Aorta (tissue), 5 donors: ENCODE data around the gene WNT9A. TPM values are rescaled to one million over a fixed set of nuclear protein-coding genes. Genes with fewer than 3 reads are reported as not detected.

Experiments
- ATAC-seq: fragments of 200-7000 bp; cut with Tn5 transposase; one replicate; pipeline ENCODE4 v1.9.1; 2022; ENCODE audit warnings: moderate library complexity; ENCODE audit not compliant: low FRiP score
- DNase-seq, 2 donors: peaks; one replicate each; pipeline ENCODE4 v3.0.0-alpha.2; 2020
- H3K27ac ChIP-seq, 2 donors: one replicate each; pipeline ENCODE4 v1.5.1; 2013; ENCODE audit warnings: low read length in 2 of 2, mild to moderate bottlenecking in 2 of 2, moderate library complexity in 2 of 2, control low read depth in 1 of 2, inconsistent platforms in 1 of 2, low read depth in 1 of 2
- H3K27me3 ChIP-seq, 2 donors: one replicate each; pipeline ENCODE4 v1.6.1; 2013; ENCODE audit warnings: control low read depth in 1 of 2, low read length in 1 of 2, mild to moderate bottlenecking in 1 of 2, moderate library complexity in 1 of 2; ENCODE audit not compliant: insufficient read depth in 2 of 2, control insufficient read depth in 1 of 2
- H3K36me3 ChIP-seq, 2 donors: one replicate each; pipeline ENCODE4 v1.6.1; 2013; ENCODE audit warnings: control low read depth in 1 of 2, low read length in 1 of 2, mild to moderate bottlenecking in 1 of 2; ENCODE audit not compliant: insufficient read depth in 2 of 2, control insufficient read depth in 1 of 2
- H3K4me1 ChIP-seq, 2 donors: one replicate each; pipeline ENCODE4 v1.6.1; 2013; ENCODE audit warnings: low read length in 2 of 2, control low read depth in 1 of 2, mild to moderate bottlenecking in 1 of 2, moderate library complexity in 1 of 2; ENCODE audit not compliant: insufficient read depth in 2 of 2, control insufficient read depth in 1 of 2
- H3K4me3 ChIP-seq, 2 donors: one replicate each; pipeline ENCODE4 v1.5.1; 2013; ENCODE audit warnings: low read length in 2 of 2, control low read depth in 1 of 2, mild to moderate bottlenecking in 1 of 2
- H3K9me3 ChIP-seq: one replicate; pipeline ENCODE4 v1.6.1; 2013; ENCODE audit warnings: mild to moderate bottlenecking, low read length; ENCODE audit not compliant: control insufficient read depth
- WGBS, 2 donors: extraction: QIAGEN DNeasy Blood & Tissue Kit; methylation state at CpG; one replicate each; pipeline ENCODE4 v1.1.7; 2013; 5-methylcytosine and 5-hydroxymethylcytosine counted together
- intact Hi-C, 2 donors: fragments of 100-400 bp; cut with DNase I; formaldehyde crosslinking; loops; one replicate each; pipeline versions ENCODE4 v1.14.2 to v1.15.0; 2022
- polyA plus RNA-seq, 2 donors: library from polyadenylated mRNA; stranded (reverse); fragments of 200-250 nt; gene quantifications; one replicate each; pipeline ENCODE4 v1.2.3, GENCODE V29; 2013
- total RNA-seq, 2 donors: library from RNA; stranded (reverse); fragmentation: NEBNext Ultra II Directional; extraction: Animal tissue kit (Norgen Biotek cat#: 25700); gene quantifications; one replicate each; pipeline ENCODE4 v1.2.1, GENCODE V29; 2021
- donor health status: healthy with polysubstance abuse.
- donor health status: Bipolar disorder and iron deficiency.
- donor health status: DM: no; HTN: no; CAD: no.
- donor health status: DM: no; HTN: no; CAD: no.
- donor health status: DM: yes; HTN: yes; CAD: no.

The WNT9A gene
- total and polyA plus RNA-seq, 4 donors, result 0.13 to 3.5 (median 0.66) TPM

DNA sequence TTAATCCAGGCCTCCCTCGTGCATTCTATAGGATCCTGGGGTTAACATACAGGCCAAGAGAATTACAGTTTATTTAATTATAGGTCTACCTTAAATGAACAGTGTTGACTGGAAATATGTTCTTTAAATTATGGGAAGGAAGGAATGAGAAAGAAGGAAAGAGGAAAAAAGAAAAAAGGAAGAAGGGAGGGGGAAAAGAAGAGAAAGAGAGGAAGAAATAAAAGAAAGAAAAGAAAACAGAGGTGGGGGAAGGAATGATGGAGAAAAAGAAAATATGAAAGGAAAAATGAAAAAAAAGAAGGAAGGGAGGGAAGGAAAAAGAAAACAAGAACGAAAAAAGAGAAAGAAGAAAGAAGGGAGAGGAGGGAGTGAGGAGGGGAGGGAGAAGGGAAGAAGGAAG is 38.5 kb downstream of the WNT9A start:
- no peak overlapping the region for H3K27ac ChIP-seq
- intact Hi-C loops, result no loop called here

DNA sequence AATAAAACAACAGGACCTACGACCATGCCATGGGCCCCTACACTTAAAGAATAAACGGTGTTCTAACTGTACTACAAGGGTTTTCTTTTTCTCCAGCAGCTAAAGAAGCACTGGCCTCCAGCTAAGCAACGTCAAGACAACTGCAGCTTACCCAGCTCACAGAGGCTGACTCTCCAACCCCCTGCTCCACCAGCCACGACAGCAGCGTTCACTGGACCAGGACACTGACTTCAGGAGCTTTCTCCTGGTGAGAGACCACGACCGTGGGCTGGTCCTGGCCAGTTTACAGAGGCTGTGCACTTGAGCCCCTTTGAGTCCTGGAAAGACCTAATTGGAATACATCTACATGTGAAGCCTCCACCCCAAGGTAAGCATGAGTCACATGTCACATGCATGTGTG is 39.4 kb downstream of the WNT9A start:
- intact Hi-C loops, result no loop called here
- no peak for DNase-seq
- Histone ChIP-seq H3K4me1 (no peaks in the 10 kb centered on the region), H3K9me3 (no peaks in the 10 kb centered on the region), H3K27ac (no peak overlapping the region), H3K4me3 (no peak overlapping the region), H3K36me3 (no peaks in the 10 kb centered on the region), H3K27me3 (no peaks in the 10 kb centered on the region)
- WGBS, 2 donors, result 61 to 68% methylated on average over 7 of the region's 7 CpGs
- ATAC-seq, result no peak

More for the DNA sequence above, 38.5 kb downstream of the WNT9A start:
- Histone ChIP-seq H3K27me3 (no peaks in the 10 kb centered on the region), H3K36me3 (no peaks in the 10 kb centered on the region), H3K9me3 (no peaks in the 10 kb centered on the region), H3K4me1 (no peaks in the 10 kb centered on the region), H3K4me3 (no peak overlapping the region)
- 74 to 81% methylated on average over 2 of the region's 2 CpGs for WGBS, 2 donors
- no peak for ATAC-seq
- no peak for DNase-seq

- 86% methylated on average over 13 of the region's 13 CpGs for WGBS, 2 donors
- Histone ChIP-seq H3K9me3 (no peaks in the 10 kb centered on the region), H3K27ac (no peak overlapping the region), H3K4me3 (no peak overlapping the region), H3K36me3 (no peaks in the 10 kb centered on the region), H3K4me1 (no peaks in the 10 kb centered on the region), H3K27me3 (no peaks in the 10 kb centered on the region)
- ATAC-seq (no peak), DNase-seq (no peak)
- intact Hi-C loops, result no loop called here
Measured at GRCh38 chr1:227907439-227908015, 40.2 kb downstream of the WNT9A start.

GRCh38 chr1:227906550-227907071 is 41.1 kb downstream of the WNT9A start:
- Histone ChIP-seq H3K4me1 (no peaks in the 10 kb centered on the region), H3K27me3 (no peaks in the 10 kb centered on the region), H3K36me3 (no peaks in the 10 kb centered on the region), H3K27ac (no peak overlapping the region), H3K9me3 (no peaks in the 10 kb centered on the region), H3K4me3 (no peak overlapping the region)
- no peak for ATAC-seq
- no peak for DNase-seq
- intact Hi-C loops, result no loop called here
- 100% methylated on average over 1 of the region's 1 CpG for WGBS, 2 donors

GRCh38 chr1:227905573-227906487 is 41.9 kb downstream of the WNT9A start:
- Histone ChIP-seq H3K36me3 (no peaks in the 10 kb centered on the region), H3K4me3 (no peak overlapping the region), H3K27ac (no peak overlapping the region), H3K27me3 (no peaks in the 10 kb centered on the region), H3K4me1 (no peaks in the 10 kb centered on the region), H3K9me3 (no peaks in the 10 kb centered on the region)
- intact Hi-C loops, result no loop called here
- DNase-seq, result no peak
- ATAC-seq, result no peak
- WGBS, 2 donors, result 82 to 84% methylated on average over 15 of the region's 15 CpGs

- Histone ChIP-seq H3K4me3 (no peak overlapping the region), H3K27ac (no peak overlapping the region), H3K36me3 (no peaks in the 10 kb centered on the region), H3K27me3 (no peaks in the 10 kb centered on the region), H3K4me1 (no peaks in the 10 kb centered on the region), H3K9me3 (no peaks in the 10 kb centered on the region)
- DNase-seq, result no peak
- intact Hi-C loops, result no loop called here
- 92 to 94% methylated on average over 14 of the region's 14 CpGs for WGBS, 2 donors
- ATAC-seq, result no peak
Measured at GRCh38 chr1:227904541-227905335, 43.0 kb downstream of the WNT9A start.

DNA sequence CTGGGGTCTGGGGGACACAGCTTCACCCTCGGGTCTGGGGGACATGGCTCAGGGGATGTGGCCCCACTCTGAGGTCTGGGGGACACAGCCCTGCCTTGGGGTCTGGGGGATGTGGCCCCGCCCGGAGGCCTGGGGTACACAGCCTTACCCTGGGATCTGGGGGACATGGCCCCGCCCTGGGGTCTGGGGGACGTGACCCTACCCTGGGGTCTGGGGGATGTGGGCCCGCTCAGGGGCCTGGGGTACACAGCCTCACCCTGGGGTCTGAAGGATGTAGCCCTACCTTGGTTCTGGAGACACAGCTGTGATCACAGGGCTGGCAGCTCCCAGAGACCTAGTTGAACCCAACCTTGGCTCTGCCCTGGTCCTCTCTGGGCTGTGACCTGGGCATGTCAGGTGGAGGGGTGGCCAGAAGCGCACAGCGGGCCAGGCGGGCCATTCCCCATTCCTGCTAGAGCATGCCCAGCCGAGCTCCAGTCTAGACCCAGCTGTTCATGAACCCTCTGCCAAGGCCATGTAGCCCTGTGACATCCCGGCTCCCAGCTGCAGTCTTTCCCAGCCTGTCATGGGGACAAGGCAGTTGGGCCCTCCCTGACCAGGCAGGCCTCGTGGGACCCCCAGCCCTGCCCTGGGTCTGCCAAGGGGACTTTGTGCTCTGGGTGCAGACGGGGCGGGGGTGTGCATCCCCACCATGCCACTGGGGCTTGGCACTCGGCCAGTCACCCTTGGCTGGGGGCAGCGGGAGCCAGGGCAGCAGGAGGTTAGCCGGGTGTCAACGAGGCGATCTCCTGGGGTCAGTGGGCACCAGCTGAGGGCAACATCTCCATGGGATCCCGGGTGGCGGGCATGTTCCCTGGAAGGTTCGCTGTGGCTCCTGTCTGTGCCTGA is 43.9 kb downstream of the WNT9A start:
- no peaks in the 10 kb centered on the region for H3K36me3 ChIP-seq
- no peaks in the 10 kb centered on the region for H3K9me3 ChIP-seq
- 89 to 90% methylated on average over 21 to 22 of the region's 22 CpGs for WGBS, 2 donors
- DNase-seq (no peak), ATAC-seq (no peak)
- intact Hi-C loops, result no loop called here
- no peak overlapping the region for H3K4me3 ChIP-seq
- no peaks in the 10 kb centered on the region for H3K4me1 ChIP-seq
- no peaks in the 10 kb centered on the region for H3K27me3 ChIP-seq
- no peak overlapping the region for H3K27ac ChIP-seq

DNA sequence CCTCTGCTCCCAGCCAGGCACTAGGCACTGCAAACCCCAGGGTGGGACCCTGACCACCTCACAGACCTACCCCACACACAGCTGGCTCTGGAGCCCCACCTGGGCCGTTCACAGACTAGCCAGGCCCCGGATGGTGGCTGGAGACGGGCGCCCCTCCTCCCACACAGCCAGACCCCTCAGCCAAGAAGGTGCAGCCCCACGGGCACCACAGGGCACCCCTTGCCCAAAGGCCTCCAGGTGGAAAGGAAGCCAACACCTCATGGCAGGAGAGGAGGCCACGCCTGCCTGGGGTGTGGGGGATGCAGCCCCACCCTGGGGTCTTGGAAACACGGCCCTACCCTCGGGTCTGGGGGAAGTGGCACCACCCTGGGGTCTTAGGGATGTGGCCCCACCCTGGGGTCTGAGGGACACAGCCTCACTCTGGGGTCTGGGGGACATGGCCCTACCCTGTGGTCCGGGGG is 44.6 kb downstream of the WNT9A start:
- DNase-seq, result peak in 1 of 2 donors; percentile 41
- H3K27me3 ChIP-seq, result no peaks in the 10 kb centered on the region
- H3K4me1 ChIP-seq, result no peaks in the 10 kb centered on the region
- H3K4me3 ChIP-seq, result no peak overlapping the region
- WGBS, 2 donors, result 91% methylated on average over 9 of the region's 9 CpGs
- H3K36me3 ChIP-seq, result no peaks in the 10 kb centered on the region
- no peaks in the 10 kb centered on the region for H3K9me3 ChIP-seq
- no peak for ATAC-seq
- intact Hi-C loops, result no loop called here
- no peak overlapping the region for H3K27ac ChIP-seq
